Measurements from ENCODE around the gene TSPAN10. TPM values are rescaled to one million over a fixed set of nuclear protein-coding genes. Genes with fewer than 3 reads are reported as not detected.

The TSPAN10 gene
- total and polyA plus RNA-seq, 2 of the 8 experiments (the other 6 are each of a cell fraction or from before 2014, with no cell fraction given) = 0.99 to 1.1 TPM

- no peak for TF ChIP-seq SIX5 (IDR thresholded peaks at IDR 0.05; ENCODE audit: low read depth, low read length)
- TF ChIP-seq EGR1 (IDR thresholded peaks at IDR 0.05; ENCODE audit: borderline replicate concordance, low read depth, low read length) = no peak
- no peak for TF ChIP-seq RBBP5 (IDR thresholded peaks at IDR 0.05; ENCODE audit: borderline replicate concordance, low read depth, low read length)
- no peak for TF ChIP-seq MAFK (IDR thresholded peaks at IDR 0.05; ENCODE audit: low read depth, low read length)
Observed at GRCh38 chr17:81659038-81659437, 22.0 kb downstream of the TSPAN10 start (continued).

Measured in H1 (cell line).